Loucy (cell line): ENCODE measurements around the gene MDFI.

Experiments used
- CTCF ChIP-seq: fragments of 200-600 bp; sonication (generic); conservative IDR thresholded peaks from 2 replicates; pipeline ENCODE4 v1.5.1; 2014; ENCODE audit warnings: mild to moderate bottlenecking, antibody characterized with exemption, low read length
- EZH2phosphoT487 ChIP-seq: fragments of 200-600 bp; IDR thresholded peaks from 2 replicates; pipeline ENCODE4 v1.6.1; 2018; ENCODE audit warnings: antibody characterized with exemption, mild to moderate bottlenecking, moderate library complexity, borderline replicate concordance

DNA sequence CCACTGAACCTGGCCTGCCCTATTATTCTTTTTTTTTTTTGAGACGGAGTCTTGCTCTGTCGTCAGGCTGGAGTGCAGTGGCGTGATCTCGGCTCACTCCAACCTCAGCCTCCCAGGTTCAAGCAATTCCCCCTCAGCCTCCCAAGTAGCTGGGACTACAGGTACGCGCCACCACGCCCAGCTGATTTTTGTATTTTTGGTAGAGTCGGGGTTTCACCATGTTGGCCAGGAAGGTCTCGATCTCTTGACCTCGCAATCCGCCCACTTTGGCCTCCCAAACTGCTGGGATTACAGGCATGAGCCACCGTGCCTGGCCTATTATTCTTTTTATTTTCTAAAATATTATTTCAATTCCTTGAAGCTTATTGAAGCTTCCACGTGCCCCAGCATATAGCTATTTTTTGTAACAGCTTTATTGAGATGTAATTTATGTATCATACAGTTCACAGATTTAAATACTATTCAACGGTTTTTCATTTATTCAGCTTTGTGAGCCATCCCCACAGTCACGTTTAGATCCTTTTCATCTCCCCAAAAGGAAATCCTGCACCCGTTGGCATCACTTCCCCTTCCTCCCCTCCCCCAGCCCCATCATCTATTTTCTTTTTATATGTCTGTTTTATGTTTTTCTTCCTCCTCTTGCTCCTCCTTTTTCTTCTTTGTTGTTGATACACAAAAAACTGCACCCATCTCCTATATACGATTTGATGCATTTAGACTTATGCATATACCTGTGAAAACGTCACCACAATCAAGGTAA lies 13.5 kb upstream of the MDFI start:
- TF ChIP-seq CTCF (no peak), EZH2phosphoT487 (no peak)
